OCI-LY7 (cell line): ENCODE measurements around the gene IL32. TPM values are rescaled to one million over a fixed set of nuclear protein-coding genes. Genes with fewer than 3 reads are reported as not detected.

ENCODE experiments used
- BruUV-seq: library from RNA; stranded (reverse); fragments of 400-500 nt; replicated peaks from 2 replicates; lab custom pipeline; 2021; lab: Mats Ljungman, UMichigan
- CTCF ChIA-PET: fragments of 300-600 bp; sonication (Branson Sonifier 250); formaldehyde crosslinking; loops from one replicate; lab custom pipeline; 2022; ENCODE audit warnings: antibody characterized with exemption; ENCODE audit not compliant: unreplicated experiment; lab: Charles Lee
- POLR2A ChIA-PET: fragments of 300-600 bp; sonication (Branson Sonifier 250); formaldehyde crosslinking; loops from one replicate; lab custom pipeline; 2022; ENCODE audit warnings: antibody characterized with exemption; lab: Charles Lee
- DNase-seq: peaks from one replicate; pipeline ENCODE4 v3.0.0-alpha.2; 2015; ENCODE audit warnings: low spot score
- H2AFZ ChIP-seq: fragments of 200-600 bp; sonication (generic), shearing (Covaris generic); 2 replicates; pipeline ENCODE4 v1.6.1; 2014; ENCODE audit warnings: mild to moderate bottlenecking, antibody characterized with exemption, low read length, moderate library complexity
- H3K27ac ChIP-seq: fragments of 200-600 bp; sonication (generic); 2 replicates; pipeline ENCODE4 v1.5.1; 2014; ENCODE audit warnings: mixed run types, low read depth, mild to moderate bottlenecking, moderate library complexity, low read length, inconsistent platforms; ENCODE audit not compliant: poor library complexity, severe bottlenecking
- H3K36me3 ChIP-seq: fragments of 200-600 bp; sonication (generic); 2 replicates; pipeline ENCODE4 v1.6.1; 2014; ENCODE audit warnings: mild to moderate bottlenecking, antibody characterized with exemption, low read length, moderate library complexity, mixed read lengths; ENCODE audit not compliant: insufficient read depth
- H3K4me1 ChIP-seq: fragments of 200-600 bp; sonication (generic); 2 replicates; pipeline ENCODE4 v1.5.1; 2014; ENCODE audit warnings: mild to moderate bottlenecking, low read length; ENCODE audit not compliant: insufficient read depth, poor library complexity, severe bottlenecking
- H3K4me2 ChIP-seq: fragments of 200-600 bp; sonication (generic); 2 replicates; pipeline ENCODE4 v1.6.1; 2014; ENCODE audit warnings: mild to moderate bottlenecking, low read length
- H3K4me3 ChIP-seq: fragments of 200-600 bp; sonication (generic); 2 replicates; pipeline ENCODE4 v1.5.1; 2014; ENCODE audit warnings: mild to moderate bottlenecking, low read depth, low read length; ENCODE audit not compliant: poor library complexity, severe bottlenecking
- H3K79me2 ChIP-seq: fragments of 200-600 bp; sonication (generic); 2 replicates; pipeline ENCODE4 v1.6.1; 2016; ENCODE audit warnings: low read depth, mild to moderate bottlenecking, low read length, moderate library complexity, mixed read lengths; ENCODE audit not compliant: insufficient read depth
- H3K9me2 ChIP-seq: fragments of 200-600 bp; sonication (generic); 2 replicates; pipeline ENCODE4 v1.6.1; 2016; ENCODE audit warnings: mild to moderate bottlenecking, low read length, mixed read lengths; ENCODE audit not compliant: insufficient read depth
- H3K9me3 ChIP-seq: fragments of 200-600 bp; sonication (generic); 2 replicates; pipeline ENCODE4 v1.6.1; 2014; ENCODE audit warnings: mild to moderate bottlenecking, mixed run types, low read length, mixed read lengths
- H4K20me1 ChIP-seq: fragments of 200-600 bp; sonication (generic); 2 replicates; pipeline ENCODE4 v1.6.1; 2014; ENCODE audit warnings: mild to moderate bottlenecking, antibody characterized with exemption, low read length, moderate library complexity, mixed read lengths; ENCODE audit not compliant: insufficient read depth
- EZH2phosphoT487 ChIP-seq: fragments of 200-600 bp; sonication (generic); IDR thresholded peaks from 2 replicates; pipeline ENCODE4 v1.6.1; 2018; ENCODE audit warnings: low read depth, borderline replicate concordance, mild to moderate bottlenecking, mixed run types, antibody characterized with exemption, low read length, moderate library complexity, mixed read lengths
- intact Hi-C: fragments of 100-400 bp; cut with micrococcal nuclease; formaldehyde crosslinking; loops from one replicate; pipeline ENCODE4 v1.10.0; 2022; ENCODE audit not compliant: unreplicated experiment
- total RNA-seq, 2 experiments: library from RNA; depleted of rRNA in 1 of 2; stranded (reverse); fragments of >200 nt in 1 of 2; shearing (Covaris generic) in 1 of 2; gene quantifications; 2 replicates each; pipeline ENCODE4 v1.2.3, GENCODE V29; 2014 to 2022
- TF ChIP-seq, protein P1 (sequence below): fragments of 200-600 bp; sonication (generic); conservative IDR thresholded peaks from 2 replicates; pipeline ENCODE4 v1.5.1; 2014; ENCODE audit warnings: mild to moderate bottlenecking, antibody characterized with exemption, low read length, moderate library complexity, mixed read lengths

The IL32 gene
- total RNA-seq, 2 experiments from 2014 or later: not detected

DNA sequence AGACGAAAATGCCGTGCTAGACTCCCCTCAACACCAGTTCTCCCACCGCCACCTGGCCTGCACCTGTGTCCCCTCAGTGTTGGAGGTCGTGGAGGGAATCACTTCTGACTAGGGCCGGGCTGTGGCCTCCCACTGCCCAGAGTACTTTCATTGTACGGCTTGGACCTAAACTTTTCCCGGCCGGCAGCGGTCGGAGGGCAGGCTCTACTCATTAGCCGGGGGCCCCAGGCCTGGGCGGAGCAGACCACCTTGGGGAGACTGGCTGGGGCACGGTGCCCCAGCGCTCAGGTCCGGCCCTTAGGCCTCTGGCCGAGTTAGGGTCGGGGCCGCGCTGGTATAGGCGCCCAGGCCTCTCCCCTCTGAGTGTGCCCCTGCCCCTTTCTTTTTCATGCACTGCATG is 48.1 kb upstream of the IL32 start:
- intact Hi-C loops: no loop called here
- POLR2A ChIA-PET: no interaction called here
- TF ChIP-seq, protein P1, sequence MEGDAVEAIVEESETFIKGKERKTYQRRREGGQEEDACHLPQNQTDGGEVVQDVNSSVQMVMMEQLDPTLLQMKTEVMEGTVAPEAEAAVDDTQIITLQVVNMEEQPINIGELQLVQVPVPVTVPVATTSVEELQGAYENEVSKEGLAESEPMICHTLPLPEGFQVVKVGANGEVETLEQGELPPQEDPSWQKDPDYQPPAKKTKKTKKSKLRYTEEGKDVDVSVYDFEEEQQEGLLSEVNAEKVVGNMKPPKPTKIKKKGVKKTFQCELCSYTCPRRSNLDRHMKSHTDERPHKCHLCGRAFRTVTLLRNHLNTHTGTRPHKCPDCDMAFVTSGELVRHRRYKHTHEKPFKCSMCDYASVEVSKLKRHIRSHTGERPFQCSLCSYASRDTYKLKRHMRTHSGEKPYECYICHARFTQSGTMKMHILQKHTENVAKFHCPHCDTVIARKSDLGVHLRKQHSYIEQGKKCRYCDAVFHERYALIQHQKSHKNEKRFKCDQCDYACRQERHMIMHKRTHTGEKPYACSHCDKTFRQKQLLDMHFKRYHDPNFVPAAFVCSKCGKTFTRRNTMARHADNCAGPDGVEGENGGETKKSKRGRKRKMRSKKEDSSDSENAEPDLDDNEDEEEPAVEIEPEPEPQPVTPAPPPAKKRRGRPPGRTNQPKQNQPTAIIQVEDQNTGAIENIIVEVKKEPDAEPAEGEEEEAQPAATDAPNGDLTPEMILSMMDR: no peak
- TF ChIP-seq EZH2phosphoT487: no peak
- peaks cover 28% of the 10 kb centered on the region for H3K4me1 ChIP-seq
- no peak overlapping the region for H3K4me3 ChIP-seq
- H3K9me3 ChIP-seq: no peaks in the 10 kb centered on the region
- H3K4me2 ChIP-seq: no peak overlapping the region
- H3K27ac ChIP-seq: no peak overlapping the region
- H3K36me3 ChIP-seq: no peaks in the 10 kb centered on the region
- H4K20me1 ChIP-seq: no peaks in the 10 kb centered on the region
- no peaks in the 10 kb centered on the region for H3K9me2 ChIP-seq
- DNase-seq: no peak
- H3K79me2 ChIP-seq: no peaks in the 10 kb centered on the region
- no peak overlapping the region for H2AFZ ChIP-seq
- CTCF ChIA-PET: no interaction called here
- BruUV-seq: no TSS peak

- Histone ChIP-seq H3K4me2 (peak within 1 kb of the TSS; percentile 37), H3K4me3 (no peak within 1 kb of the TSS), H3K36me3 (no peaks in the 10 kb centered on the region), H3K9me3 (no peaks in the 10 kb centered on the region), H3K4me1 (peaks cover 34% of the 10 kb centered on the region), H3K27ac (no peak within 1 kb of the TSS), H4K20me1 (no peaks in the 10 kb centered on the region), H2AFZ (no peak within 1 kb of the TSS), H3K9me2 (no peaks in the 10 kb centered on the region), H3K79me2 (no peaks in the 10 kb centered on the region)
- BruUV-seq: no TSS peak
- TF ChIP-seq, protein P1: peak; percentile 65
- TF ChIP-seq EZH2phosphoT487: no peak
- CTCF ChIA-PET: no interaction called here
- POLR2A ChIA-PET: no interaction called here
- peak; percentile 15 for DNase-seq
- intact Hi-C loops: no loop called here
Measured at GRCh38 chr16:3017794-3018506, 47.5 kb upstream of the IL32 start, which contains the start of gene CLDN6. CLDN6 (minus strand) TSS chr16:3018183; CDS start chr16:3016021, 2,162 bp downstream.
